Right cardiac atrium (tissue), 5 donors: Measurements from ENCODE around the gene MYLIP. TPM values are rescaled to one million over a fixed set of nuclear protein-coding genes. Genes with fewer than 3 reads are reported as not detected.

Experiments
- ATAC-seq, 2 donors: fragments of 200-7000 bp; cut with Tn5 transposase; one replicate each; pipeline versions ENCODE4 v1.8.0 to v1.9.1; 2020; ENCODE audit warnings: moderate library complexity in 2 of 2, mild to moderate bottlenecking in 1 of 2
- DNase-seq, 3 donors: peaks; one replicate each; pipeline ENCODE4 v3.0.0-alpha.2; 2020
- H3K27ac ChIP-seq: one replicate; pipeline ENCODE4 v1.5.1; 2013; ENCODE audit warnings: mild to moderate bottlenecking, low read length, control low read depth, moderate library complexity
- H3K27me3 ChIP-seq: one replicate; pipeline ENCODE4 v1.6.1; 2013; ENCODE audit not compliant: control insufficient read depth, insufficient read depth
- H3K4me1 ChIP-seq: one replicate; pipeline ENCODE4 v1.6.1; 2013; ENCODE audit warnings: low read length; ENCODE audit not compliant: control insufficient read depth, insufficient read depth
- H3K4me3 ChIP-seq: one replicate; pipeline ENCODE4 v1.5.1; 2013; ENCODE audit warnings: low read length, control low read depth
- H3K9me3 ChIP-seq: one replicate; pipeline ENCODE4 v1.6.1; 2013; ENCODE audit warnings: low read length; ENCODE audit not compliant: control insufficient read depth
- WGBS: extraction: QIAGEN DNeasy Blood & Tissue Kit; methylation state at CpG from one replicate; pipeline ENCODE4 v1.1.7; 2013; 5-methylcytosine and 5-hydroxymethylcytosine counted together
- intact Hi-C, 4 donors: fragments of 100-400 bp; cut with DNase I; formaldehyde crosslinking; loops; one replicate each; pipeline versions ENCODE4 v1.11.0 to v1.14.0; 2022 to 2023
- polyA plus RNA-seq: library from polyadenylated mRNA; stranded (reverse); fragments of 200-250 nt; gene quantifications from one replicate; pipeline ENCODE4 v1.2.3, GENCODE V29; 2013
- total RNA-seq, 4 donors: library from RNA; stranded (reverse); fragmentation: NEBNext Ultra II Directional; extraction: Animal tissue kit (Norgen Biotek cat#: 25700); gene quantifications; one replicate each; pipeline ENCODE4 v1.2.1, GENCODE V29; 2021
- donor health status: healthy with polysubstance abuse.
- donor health status: DM: no; HTN: yes; CAD: no.
- donor health status: DM: no; HTN: no; CAD: no.
- donor health status: DM: no; HTN: yes; CAD: no; lungs with severe emphysema.
- donor health status: DM: yes; HTN: yes; CAD: no.

MYLIP gene
- total and polyA plus RNA-seq, 5 donors = 12.6 to 25.9 (median 20.7) TPM

GRCh38 chr6:16127471-16127870 lies 1.4 kb upstream of the MYLIP start:
- DNase-seq (no peak), ATAC-seq (no peak)
- Histone ChIP-seq H3K4me3 (no peak overlapping the region), H3K27me3 (no peaks in the 10 kb centered on the region), H3K4me1 (no peaks in the 10 kb centered on the region), H3K27ac (no peak overlapping the region), H3K9me3 (no peaks in the 10 kb centered on the region)
- WGBS = 96% methylated on average over 12 of the region's 12 CpGs
- intact Hi-C loops = loop anchor here in 1 of 4 donors (5.0 kb wide), 1 partner anchor 435 kb away; no protein-coding TSS in a partner anchor

DNA sequence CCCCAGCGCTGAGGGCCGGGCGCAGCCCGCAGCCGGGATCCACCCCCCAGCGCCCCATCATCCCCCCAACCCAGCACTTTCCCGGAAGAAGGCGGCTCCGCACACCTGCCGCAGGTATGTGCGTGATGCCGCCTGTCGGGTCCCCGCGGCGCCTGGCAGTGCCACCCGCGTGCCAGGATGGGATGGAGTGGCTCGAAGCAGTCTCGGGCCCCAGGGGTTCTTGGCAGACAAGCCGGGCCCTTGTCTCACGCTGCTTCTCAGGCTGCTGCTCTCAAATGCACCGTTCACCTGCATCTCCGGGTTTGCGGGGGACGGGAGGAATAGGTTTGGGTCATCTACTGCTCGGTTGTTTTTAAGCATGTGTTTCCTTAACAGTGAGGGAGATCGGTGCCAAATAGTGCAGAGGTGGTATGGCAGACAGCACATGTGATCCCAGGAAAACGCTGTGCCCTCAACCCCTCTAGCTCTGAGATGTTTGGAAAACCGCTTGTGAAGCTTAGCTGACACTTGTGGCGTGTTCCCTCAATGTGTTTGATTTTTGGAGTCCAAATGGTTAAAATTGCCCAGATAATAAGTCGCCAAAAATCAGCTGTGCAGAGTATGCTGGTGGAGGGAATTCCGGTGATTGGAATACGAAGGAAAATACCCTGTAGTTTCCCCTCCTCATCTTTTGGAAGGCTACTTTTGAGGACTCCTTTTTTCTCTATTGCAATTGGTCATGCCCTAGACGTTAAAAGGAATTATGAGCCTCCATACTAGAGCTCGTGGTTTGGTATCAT lies 926 bp downstream of the MYLIP start:
- H3K9me3 ChIP-seq = no peaks in the 10 kb centered on the region
- H3K4me3 ChIP-seq = peak overlapping the region; percentile 88
- no peak for ATAC-seq
- DNase-seq = peak in 2 of 3 donors; percentile 31 to 67
- peaks cover 3% of the 10 kb centered on the region for H3K4me1 ChIP-seq
- peak overlapping the region; percentile 95 for H3K27ac ChIP-seq
- WGBS = under 1% methylated on average over 36 of the region's 36 CpGs
- intact Hi-C loops = loop anchor here in 1 of 4 donors (5.0 kb wide), 1 partner anchor 438 kb away; no protein-coding TSS in a partner anchor
- H3K27me3 ChIP-seq = no peaks in the 10 kb centered on the region

DNA sequence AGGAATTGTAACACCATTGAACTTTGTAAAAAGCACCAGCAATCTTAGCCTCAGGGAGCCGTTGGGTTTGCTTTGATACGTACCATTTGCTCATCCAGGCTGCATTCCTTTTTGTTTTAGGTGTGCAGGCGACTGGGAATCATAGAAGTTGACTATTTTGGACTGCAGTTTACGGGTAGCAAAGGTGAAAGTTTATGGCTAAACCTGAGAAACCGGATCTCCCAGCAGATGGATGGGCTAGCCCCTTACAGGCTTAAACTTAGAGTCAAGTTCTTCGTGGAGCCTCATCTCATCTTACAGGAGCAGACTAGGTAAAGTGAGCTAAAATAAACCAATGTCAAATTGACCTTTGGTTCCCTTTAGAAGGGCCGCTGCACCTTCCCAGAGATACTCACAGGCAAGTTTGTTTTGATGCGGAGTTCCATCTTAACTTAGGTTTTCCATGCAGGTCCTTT lies 1.6 kb downstream of the MYLIP start:
- Histone ChIP-seq H3K27ac (peak overlapping the region; percentile 95), H3K4me3 (peak overlapping the region; percentile 88), H3K9me3 (no peaks in the 10 kb centered on the region), H3K27me3 (no peaks in the 10 kb centered on the region), H3K4me1 (peaks cover 7% of the 10 kb centered on the region)
- no peak for ATAC-seq
- no peak for DNase-seq
- intact Hi-C loops = no loop called here
- 7% methylated on average over 8 of the region's 8 CpGs for WGBS

DNA sequence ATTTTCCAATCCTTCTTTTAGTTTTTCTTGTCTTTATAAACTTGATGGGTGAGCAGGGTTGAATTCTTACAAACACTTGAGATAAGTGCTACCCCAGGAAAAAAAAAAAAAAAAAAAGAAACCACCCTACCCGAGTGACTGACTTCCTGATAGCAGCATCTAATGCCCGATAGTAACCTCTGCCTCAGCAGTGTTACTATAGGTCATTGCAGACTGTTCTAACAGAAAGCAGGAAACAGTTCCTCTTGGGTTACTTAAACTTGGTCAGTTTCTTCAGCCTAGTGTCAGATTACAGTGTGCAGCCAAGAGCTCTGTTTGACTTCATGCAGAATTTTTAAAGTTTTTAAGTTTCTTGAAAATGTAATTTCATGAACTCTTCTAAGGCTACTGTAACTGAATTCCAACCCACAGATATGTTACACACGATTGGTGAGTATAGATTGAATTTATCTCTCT lies 2.1 kb downstream of the MYLIP start:
- H3K9me3 ChIP-seq = no peaks in the 10 kb centered on the region
- H3K4me3 ChIP-seq = peak overlapping the region; percentile 88
- peak; percentile 64 to 66 for ATAC-seq
- peaks cover 7% of the 10 kb centered on the region for H3K4me1 ChIP-seq
- 0% methylated on average over 3 of the region's 3 CpGs for WGBS
- H3K27me3 ChIP-seq = no peaks in the 10 kb centered on the region
- intact Hi-C loops = no loop called here
- H3K27ac ChIP-seq = peak overlapping the region; percentile 95
- no peak for DNase-seq

DNA sequence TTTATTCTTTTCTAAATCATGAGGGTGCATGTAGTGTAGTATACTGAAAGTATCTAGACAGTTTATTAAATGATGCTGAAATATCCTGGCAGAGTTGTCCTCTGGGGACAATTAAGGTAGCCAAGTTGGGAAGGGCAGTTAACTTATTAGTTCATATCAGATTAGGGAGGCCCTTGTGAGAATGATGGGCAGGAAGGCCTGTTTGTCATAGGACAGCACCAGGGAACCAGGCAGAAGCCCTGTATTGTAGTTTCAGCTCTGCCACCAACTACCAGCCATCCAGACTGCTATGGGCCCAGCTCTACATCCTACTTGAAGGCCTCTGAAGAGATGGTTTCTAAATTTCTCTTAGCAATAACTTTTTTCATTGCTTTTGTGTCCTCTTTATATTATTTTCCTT lies 4.0 kb downstream of the MYLIP start:
- intact Hi-C loops = no loop called here
- no peak overlapping the region for H3K27ac ChIP-seq
- peaks cover 7% of the 10 kb centered on the region for H3K4me1 ChIP-seq
- DNase-seq (no peak), ATAC-seq (no peak)
- H3K4me3 ChIP-seq = no peak overlapping the region
- H3K9me3 ChIP-seq = no peaks in the 10 kb centered on the region
- H3K27me3 ChIP-seq = no peaks in the 10 kb centered on the region

GRCh38 chr6:16134430-16134829 lies 5.5 kb downstream of the MYLIP start:
- Histone ChIP-seq H3K4me3 (no peak overlapping the region), H3K27me3 (no peaks in the 10 kb centered on the region), H3K9me3 (no peaks in the 10 kb centered on the region), H3K4me1 (peaks cover 11% of the 10 kb centered on the region), H3K27ac (no peak overlapping the region)
- WGBS = 10% methylated on average over 1 of the region's 1 CpG
- ATAC-seq (no peak), DNase-seq (no peak)
- intact Hi-C loops = no loop called here

GRCh38 chr6:16135066-16135465 lies 6.2 kb downstream of the MYLIP start:
- H3K27me3 ChIP-seq = no peaks in the 10 kb centered on the region
- no peak overlapping the region for H3K4me3 ChIP-seq
- ATAC-seq (no peak), DNase-seq (no peak)
- no peak overlapping the region for H3K27ac ChIP-seq
- H3K4me1 ChIP-seq = peaks cover 11% of the 10 kb centered on the region
- intact Hi-C loops = no loop called here
- H3K9me3 ChIP-seq = no peaks in the 10 kb centered on the region

- intact Hi-C loops = no loop called here
- no peak for ATAC-seq
- DNase-seq = no peak
- no peak overlapping the region for H3K27ac ChIP-seq
- peaks cover 11% of the 10 kb centered on the region for H3K4me1 ChIP-seq
- no peaks in the 10 kb centered on the region for H3K9me3 ChIP-seq
- WGBS = 82% methylated on average over 3 of the region's 3 CpGs
- no peaks in the 10 kb centered on the region for H3K27me3 ChIP-seq
- H3K4me3 ChIP-seq = no peak overlapping the region
Measured at GRCh38 chr6:16136091-16136490, 7.2 kb downstream of the MYLIP start.

DNA sequence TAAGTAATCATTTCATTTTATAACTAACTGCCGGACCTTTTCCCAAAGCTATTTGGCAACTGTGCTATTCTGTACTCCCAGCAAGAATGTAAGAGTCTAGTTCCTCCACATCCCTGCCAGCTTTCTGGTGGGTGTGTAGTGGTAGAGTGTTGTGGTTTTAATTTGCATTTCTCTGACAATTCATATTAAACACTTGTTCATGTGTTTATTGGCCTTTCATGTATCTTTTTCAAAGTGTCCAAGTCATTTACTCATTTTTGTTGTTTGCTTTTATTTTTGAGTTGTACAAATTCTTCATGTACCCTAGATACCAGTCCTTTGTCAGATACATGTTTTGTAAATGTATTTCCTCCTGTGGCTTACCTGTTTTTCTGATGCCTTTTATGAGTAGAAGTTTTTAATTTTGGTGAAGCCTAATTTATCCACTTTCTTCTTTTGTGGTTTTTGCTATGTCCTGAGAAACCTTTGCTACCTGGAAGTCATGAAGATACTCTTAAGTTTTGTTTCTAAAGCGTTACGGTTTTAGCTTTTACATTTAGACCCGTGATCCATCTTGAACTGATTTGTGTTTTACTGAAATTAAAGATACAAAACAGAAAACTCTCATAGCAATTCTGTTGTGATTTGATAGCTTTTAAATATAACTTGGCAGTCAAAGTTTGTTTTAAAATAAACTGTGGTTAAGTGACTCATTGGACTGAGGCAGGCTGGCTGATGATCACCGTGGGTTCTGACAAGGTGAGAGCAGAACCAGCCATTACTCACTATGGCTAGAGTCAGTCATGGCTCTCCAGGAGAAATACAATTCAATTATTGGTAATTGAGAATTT lies 8.0 kb downstream of the MYLIP start:
- peak; percentile 62 to 69 for ATAC-seq
- no peak overlapping the region for H3K4me3 ChIP-seq
- peaks cover 11% of the 10 kb centered on the region for H3K4me1 ChIP-seq
- WGBS = 57% methylated on average over 5 of the region's 5 CpGs
- H3K27me3 ChIP-seq = no peaks in the 10 kb centered on the region
- H3K27ac ChIP-seq = no peak overlapping the region
- intact Hi-C loops = no loop called here
- no peak for DNase-seq
- no peaks in the 10 kb centered on the region for H3K9me3 ChIP-seq

DNA sequence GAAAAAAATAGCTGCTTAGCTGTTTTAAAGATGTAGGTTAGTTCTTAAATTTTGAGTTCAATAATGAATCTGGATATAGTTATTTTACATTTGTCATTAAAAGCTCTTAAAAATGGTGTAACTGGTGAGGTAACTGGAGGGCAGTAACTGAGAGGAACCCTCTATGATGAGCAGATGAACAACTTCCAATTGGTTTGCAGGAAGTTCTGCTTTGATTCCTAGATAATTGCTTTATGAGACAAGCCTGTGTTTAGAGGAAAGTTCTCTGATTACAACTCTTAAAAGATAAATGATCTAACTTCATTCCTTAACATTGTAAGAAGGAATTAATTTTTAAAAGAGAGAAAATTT lies 8.5 kb downstream of the MYLIP start:
- Histone ChIP-seq H3K4me1 (peaks cover 11% of the 10 kb centered on the region), H3K27me3 (no peaks in the 10 kb centered on the region), H3K27ac (no peak overlapping the region), H3K9me3 (no peaks in the 10 kb centered on the region), H3K4me3 (no peak overlapping the region)
- intact Hi-C loops = no loop called here
- DNase-seq (no peak), ATAC-seq (no peak)

- intact Hi-C loops = no loop called here
- DNase-seq (no peak), ATAC-seq (no peak)
- no peak overlapping the region for H3K27ac ChIP-seq
- H3K27me3 ChIP-seq = no peaks in the 10 kb centered on the region
- 69% methylated on average over 2 of the region's 2 CpGs for WGBS
- no peaks in the 10 kb centered on the region for H3K9me3 ChIP-seq
- peaks cover 9% of the 10 kb centered on the region for H3K4me1 ChIP-seq
- no peak overlapping the region for H3K4me3 ChIP-seq
Measured at GRCh38 chr6:16139556-16139955, 10.7 kb downstream of the MYLIP start.
